GM03348 (cell line): ENCODE data around the gene POLR2F.
A peak's percentile ranks its signal among the peaks of the same experiment; 100 is the strongest.

ENCODE experiments used
- DNase-seq: peaks from one replicate; pipeline ENCODE4 v3.0.0; 2012; ENCODE audit warnings: low spot score

The POLR2F gene

DNA sequence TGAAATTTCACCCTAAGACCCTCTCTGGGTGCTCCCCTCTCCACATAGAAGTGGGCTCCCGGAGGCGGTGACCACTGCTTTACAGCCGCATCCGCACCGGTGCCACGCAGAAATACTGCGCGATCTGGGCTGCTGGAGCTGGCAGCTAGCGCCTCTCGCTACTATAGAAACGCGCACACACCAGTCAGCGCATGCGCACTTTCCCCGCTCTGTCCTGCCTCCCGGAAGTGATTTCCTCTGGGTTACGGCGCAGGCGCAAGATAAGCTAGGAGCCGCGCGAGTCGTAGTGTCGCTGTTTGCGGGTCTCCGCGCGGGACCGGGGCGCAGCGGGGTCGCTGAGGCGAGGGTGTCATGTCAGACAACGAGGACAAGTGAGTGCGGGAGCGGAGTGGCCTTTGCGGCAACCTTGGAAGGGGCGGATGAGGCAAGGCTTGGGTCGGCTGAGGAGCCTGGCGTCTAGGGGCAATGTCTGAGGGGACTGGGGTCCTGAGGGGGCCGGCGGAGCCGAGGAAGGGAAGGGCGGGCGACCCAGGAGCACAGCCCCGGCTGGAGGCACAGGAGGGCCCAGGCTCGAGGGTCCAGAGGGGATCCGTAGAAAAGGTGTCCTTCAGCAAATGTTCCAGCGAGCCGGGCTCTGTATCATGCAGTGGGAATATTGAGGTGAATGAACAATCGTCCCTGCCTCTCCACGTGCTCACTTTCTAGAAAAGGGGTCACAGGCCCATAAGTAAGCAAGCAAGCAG, at the start of gene POLR2F, which contains the start of gene C22orf23:
Gene POLR2F (plus strand): TSS at position 263 of the 743 bp plus-strand sequence. CDS start 89 bp downstream, at position 352.
Gene C22orf23 (minus strand): TSS at position 165 of the 743 bp plus-strand sequence. CDS start 452 bp downstream, outside the sequence.
- DNase-seq: peak; percentile 99

DNA sequence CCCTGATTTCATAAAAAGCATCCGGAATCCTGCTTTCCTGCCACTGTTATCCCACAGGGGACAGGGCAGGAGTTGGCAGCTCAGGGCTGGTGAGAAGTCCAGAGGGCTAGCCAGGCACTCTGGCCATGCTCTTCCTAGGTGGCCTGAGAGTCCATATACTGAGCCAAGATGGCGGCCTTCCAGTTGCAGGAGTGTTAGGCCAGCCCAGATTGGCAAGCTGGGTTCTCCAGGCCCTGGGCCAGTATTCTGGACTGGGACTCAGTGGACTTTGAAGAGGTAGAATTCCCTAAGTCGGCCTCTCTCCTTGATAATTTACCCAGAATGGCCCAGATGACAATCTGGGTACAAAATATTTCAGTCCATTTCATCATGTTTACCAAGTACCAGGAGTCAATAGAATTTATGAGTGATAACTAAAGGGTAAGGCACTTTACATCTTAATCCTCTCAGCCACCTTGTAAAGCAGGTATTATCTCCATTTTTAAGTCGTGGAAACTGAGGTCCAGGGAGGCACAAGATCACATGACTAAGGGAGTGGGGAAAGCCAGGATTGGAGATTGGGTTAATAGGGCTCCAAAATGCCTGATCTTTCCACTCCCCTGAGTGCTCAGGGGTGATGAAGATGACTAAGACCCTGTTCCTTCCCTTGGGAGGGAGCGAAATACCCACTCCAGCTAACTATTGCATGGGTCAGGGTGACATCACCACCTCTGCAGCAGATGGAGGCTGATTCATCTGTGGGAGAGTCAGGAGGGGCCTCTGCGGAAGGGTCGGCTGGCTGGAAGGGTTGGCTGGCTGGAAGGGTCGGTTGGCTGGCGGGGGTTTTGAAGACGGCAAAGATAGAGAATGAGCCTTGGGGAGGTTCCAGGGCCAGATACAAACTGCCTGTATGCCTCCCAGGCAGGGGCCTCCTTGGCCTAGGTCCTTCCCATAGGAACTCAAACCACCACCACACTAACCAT, 48.6 kb upstream of the POLR2F start:
- peak; percentile 94 for DNase-seq

DNA sequence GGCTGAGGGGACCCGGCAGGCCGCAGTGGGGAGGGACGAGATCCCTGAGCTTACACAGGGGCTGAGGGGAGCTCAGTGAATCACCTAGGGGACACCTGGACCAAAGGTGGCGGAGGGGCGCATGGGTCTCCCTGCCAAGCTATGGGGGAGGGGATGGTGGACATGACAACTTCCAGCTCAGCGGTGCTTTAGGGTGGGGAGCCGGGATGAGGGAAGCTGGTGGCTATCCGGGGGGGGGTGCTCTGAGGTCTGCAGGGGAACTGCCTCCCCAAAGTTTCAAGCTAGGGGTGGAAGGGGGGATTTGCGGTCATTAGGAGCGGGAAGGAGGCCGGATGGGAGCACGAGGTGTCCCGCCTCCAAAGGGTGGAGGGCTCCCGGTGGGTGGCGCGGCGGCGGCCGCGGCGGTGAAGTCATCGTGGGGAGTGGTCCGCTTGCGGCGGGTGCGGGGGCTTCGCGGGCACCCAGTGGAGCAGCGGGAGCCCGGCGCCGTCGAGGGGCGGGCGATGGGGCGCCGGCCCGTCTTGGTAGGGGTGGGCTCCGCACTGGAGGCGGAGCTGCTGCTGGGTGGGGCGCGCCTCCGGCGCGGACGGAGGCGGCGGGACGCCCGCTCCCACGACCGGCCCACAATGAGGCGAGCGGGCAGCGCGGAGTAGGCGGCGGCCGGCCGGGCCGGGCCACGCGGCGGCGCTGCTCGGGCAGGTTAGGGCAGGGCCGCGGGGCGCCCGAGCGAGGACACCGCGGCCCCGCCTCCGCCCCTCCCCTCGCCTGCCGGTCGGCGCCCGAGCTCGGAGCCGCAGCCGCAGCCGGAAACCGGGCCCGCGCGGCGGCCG, 47.8 kb upstream of the POLR2F start, which contains the start of gene MICALL1:
Gene MICALL1 (plus strand): TSS at position 764 of the 830 bp plus-strand sequence. CDS start 126 bp downstream, outside the sequence.
- peak; percentile 94 for DNase-seq

DNA sequence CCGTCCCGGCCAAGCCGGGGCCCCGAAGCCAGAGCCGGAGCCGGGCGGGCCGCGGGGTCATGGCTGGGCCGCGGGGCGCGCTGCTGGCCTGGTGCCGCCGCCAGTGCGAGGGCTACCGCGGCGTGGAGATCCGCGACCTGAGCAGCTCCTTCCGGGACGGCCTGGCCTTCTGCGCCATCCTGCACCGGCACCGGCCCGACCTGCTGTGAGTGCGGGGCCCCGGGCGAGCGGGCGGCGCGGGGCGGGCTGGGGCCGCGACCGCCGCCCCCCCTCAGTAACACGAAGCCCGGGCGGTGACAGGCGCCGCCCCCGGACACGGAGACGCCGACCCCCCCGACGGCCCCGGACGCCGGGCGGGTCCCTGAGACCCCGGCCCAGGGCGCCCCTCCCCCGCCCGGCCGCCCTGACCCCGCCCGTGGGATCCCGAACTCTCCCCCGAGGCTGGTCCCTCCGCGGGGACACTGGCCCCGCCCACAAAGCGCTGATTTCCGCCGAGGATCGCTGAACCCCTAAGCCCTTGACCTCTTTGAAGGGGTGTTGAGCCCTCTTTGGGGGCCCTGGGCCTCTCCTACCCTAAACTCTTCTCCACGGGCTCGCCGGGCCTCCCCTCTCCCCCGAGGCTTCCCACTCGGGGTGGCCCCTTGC, 47.0 kb upstream of the POLR2F start:
- peak; percentile 69 for DNase-seq

DNA sequence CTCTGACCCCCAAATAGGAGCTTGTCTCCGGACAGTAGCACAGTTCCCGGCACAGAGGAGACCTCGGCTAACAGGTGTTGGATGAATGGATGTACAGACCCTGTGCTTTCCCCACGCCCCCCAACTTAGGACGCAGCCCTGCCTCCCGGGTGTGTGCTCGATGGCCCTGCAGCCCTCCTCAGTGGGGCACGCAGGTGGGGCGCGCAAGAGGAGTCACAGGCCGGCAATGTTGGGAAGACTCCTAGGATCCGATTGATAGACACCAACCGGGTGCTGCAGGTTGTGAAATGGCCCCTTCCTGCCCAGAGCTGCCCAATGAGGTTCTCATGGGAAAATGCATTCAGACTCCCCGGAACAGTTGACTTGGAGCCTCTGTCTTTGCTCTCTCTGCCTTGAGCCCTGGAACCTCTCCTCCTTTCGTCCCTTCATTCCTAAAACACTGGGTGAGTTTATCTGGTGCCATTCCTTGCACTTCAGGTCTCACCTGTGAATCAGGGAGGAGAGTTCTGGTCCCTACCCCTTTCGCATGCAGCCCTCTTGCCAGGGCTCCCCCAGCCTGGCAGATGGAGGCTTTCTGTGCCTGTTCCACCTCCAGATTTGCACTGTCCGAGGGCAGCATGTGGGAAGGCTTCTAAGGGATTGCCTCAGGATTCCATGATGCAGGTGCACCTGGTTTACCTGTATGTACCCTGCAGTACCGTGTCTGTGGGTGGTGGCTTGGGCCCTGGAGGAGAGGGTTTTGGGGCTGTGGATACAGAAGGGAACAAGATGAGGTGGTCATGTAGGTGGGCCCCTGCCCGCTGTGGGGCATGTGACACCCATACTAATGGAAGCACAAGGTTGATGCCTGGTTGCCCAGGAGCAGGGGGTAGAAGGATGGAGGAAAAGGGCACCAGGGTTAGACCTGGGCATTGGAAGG, 46.2 kb upstream of the POLR2F start:
- peak; percentile 60 for DNase-seq

DNA sequence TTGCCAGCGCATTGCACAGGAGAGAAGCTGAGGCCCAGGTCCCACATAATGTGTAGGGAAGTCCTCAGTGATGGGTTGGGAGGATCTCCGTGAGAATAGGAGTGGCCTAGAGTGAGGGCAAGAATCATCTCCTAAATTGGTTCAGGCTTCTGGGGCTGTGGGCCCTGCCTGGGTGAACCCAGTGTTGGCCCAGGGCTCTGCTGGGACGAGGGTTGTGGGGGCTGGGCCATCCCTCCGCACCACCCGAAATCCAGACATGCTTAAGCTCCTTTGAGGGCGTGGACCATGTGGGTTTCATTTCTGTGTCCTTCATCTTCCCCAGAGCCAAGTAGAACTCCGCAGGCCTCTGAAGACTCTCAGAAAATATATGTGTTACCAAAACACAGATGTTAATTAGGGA, 43.7 kb upstream of the POLR2F start:
- peak; percentile 76 for DNase-seq

DNA sequence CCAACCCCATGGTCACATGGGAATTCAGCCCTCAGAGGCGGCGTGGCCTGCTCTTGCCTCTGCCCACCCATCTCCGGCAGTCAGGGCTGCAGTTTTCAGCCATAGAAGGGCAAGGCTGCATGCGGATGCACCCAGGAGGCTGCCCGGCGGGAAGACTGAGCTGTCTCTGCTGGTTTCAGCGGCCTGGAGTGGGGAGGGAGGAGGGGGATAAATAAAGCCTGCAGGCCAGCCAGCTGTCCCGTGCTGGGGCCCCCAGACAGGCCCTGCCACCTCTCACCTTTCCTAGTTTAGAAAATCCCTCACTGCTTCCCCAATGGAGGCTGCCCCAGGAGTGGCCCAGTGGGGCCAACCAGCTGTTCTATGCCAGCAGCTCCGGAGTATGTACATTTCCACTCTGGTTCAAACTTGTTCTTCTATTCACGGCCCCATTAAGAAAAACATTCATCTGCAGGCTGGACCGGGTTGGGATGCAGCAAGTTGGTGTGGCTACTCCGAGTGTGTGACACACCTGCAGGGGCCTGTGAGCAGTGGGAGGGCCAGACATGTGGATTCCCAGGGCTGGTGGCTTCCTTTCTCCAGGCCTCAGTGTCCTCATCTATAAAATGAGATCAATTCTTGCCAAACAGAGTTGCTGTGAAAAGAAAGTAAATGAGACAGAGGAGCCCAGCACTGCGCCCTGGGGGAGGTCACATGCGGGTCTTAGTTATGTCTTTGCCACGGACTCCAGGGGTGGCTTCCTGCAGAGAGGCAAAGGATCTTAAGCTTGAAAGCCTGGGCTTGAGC, 42.4 kb upstream of the POLR2F start:
- DNase-seq: no peak

DNA sequence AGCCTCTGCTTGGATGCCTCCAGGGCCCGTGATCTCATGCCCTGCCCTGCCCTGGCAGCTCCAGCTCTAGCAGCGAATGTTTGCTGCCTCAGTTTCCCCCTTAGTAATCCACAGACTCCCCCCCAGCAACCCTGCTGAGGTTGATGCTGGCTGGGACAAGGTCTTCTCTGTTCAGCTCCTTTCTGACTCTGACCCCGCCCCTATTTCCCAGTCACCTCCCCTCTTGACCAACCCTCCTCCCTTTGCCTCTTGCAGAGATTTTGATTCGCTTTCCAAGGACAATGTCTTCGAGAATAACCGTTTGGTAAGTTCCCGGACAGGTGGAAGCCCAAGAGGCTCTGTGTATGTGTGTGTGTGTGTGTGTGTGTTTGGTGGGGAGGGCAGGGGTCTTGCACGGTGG, 41.8 kb upstream of the POLR2F start:
- no peak for DNase-seq

DNA sequence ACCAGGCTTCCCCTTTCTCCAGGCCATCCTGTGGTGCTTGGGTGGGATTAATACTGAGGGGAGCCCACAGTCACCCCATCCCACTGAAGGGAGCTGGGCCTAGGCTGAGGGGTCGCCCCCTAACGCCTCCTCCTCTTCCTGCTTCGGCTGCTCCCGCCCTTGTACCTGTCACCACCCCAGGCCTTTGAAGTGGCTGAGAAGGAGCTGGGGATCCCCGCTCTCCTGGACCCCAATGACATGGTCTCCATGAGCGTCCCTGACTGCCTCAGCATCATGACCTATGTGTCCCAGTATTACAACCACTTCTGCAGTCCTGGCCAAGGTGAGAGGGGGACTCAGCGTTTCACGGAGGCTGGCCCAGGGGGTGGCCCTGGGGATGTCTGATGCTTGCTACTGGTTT, 41.3 kb upstream of the POLR2F start:
- DNase-seq: no peak

DNA sequence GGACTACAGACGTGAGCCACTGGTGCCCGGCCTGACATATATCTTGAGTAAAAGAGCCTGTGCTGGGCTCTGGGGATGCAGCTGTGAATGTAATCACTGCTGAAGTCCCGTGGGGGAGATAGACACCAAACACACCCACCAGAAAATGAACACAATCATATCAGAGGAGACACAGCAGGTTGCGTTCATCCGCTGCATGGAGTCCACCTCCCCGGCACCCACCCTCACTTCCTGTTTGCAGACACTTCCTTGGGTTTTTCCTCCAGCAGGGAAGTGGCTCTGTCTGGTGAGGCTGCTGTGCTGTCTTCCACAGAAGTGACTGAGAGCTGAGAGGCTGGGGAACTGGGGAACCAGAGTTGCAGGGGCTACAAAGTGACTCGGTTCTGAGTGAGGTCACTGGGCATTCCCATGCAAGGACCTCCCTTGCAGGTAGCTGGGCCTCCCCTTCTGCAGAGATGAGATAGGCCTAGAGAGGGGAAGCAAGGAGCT, 40.2 kb upstream of the POLR2F start:
- no peak for DNase-seq

DNA sequence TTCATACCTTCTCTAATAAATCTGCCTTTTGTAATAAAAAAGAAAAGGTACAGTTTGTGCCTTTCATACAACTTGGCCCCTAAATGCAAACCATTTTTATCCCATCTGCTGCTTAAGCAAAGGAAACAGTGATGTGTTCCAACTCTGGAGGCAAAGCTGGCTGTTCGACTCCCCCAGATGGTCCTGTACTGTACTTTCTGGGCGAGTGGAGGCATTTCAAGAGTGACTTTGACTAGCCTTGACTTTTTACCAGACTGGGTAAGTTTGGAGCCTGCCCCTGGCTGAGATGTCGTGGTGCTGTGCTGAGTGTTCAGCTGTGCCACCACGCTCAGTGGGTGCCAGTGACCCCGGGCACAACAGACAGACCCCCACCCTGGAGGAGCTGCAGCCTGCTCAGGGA, 37.2 kb upstream of the POLR2F start:
- DNase-seq: no peak

DNA sequence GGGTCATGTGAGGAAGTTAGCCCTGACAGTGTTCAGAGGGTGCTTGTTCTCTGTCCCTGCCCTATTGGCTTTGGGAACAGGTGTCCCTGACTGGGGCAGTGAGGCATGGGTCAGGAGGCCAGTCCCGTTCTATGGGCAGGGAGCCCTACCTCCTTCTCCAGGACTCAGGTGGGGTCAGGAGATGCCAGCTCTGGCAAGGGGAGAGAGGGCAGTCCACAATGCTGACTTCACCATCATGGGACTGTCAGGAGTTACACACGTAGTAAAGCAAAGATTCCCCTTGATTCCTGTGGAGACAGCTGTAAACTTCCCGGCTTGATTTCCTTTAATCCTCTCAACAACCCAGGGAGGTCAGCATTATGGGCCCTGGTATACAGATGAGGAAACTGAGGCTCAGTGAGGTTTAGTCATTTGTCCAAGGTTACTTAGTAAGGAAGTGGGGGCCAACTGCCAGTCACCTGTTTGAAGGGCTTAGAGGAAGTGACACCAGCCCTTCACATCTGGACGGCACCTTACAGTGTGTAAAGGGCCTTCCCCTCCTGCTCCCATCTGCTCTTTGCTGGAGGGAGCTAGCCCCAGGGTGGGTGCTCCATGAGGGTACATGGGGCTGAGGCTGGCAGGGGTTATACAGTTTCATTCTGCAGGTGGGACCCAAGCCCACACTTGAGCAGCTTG, 35.5 kb upstream of the POLR2F start:
- DNase-seq: no peak

DNA sequence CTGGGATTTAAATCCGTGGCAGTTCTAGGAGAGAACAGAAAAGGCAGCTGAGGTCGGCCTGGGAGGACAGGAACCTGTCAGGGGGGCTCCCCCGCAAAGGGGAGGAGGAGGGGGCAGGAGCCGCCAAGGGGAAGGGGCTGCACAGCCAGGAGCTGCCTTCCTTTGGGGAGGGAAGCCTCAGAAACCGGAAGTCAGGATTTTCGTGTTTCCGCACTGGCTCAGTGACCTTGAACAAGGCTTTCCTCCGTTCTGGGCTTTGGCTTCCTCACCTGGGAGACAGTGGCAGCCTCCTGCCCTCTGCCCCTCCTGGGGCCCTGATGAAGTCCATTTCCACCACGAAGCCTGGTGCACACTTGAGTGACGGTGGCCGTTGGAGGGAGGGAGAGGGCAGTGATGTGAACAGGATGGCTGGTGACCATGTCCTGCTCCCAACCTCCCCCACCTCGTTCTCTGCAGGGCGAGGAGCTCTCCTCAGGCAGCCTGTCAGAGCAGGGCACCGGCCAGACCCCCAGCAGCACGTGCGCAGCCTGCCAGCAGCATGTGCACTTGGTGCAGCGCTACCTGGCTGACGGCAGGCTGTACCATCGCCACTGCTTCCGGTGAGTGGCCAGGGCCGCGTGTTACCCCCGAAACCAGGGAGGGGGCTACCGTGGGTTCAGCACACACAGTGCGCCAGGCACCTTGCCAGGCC, 34.8 kb upstream of the POLR2F start:
- no peak for DNase-seq

DNA sequence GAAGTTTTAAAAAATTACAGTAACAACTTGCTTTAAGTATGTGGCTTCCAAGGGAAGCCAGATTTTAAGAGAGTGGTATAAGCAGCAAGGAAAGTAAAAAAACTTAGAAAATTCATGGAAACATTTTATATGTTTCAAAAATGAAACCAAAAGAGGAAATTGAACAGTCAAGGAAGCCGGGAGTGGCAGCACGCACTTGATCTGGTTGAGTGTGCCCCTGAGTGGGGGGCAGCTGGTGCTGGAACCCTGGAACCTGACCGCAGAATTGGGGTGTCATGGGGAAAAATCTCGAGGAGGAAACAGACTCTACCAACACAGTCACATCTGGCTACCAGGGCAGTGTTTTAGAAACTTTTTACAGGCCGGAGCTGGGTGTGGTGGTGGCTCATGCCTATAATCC, 33.4 kb upstream of the POLR2F start:
- DNase-seq: no peak

DNA sequence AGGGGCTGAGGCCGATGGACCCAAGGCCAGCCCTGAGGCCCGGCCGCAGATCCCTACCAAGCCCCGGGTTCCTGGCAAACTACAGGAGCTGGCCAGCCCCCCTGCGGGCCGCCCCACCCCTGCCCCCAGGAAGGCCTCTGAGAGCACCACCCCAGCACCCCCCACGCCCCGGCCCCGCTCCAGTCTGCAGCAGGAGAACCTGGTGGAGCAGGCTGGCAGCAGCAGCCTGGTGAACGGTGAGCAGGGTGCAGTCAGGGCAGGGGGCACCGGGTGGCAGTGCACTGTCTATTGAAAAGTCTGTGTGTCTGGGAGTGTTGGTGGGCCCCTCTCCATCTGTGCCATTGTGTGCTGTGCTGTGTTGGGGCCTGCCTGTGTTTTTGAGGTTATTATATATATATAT, 31.3 kb upstream of the POLR2F start:
- DNase-seq: no peak

DNA sequence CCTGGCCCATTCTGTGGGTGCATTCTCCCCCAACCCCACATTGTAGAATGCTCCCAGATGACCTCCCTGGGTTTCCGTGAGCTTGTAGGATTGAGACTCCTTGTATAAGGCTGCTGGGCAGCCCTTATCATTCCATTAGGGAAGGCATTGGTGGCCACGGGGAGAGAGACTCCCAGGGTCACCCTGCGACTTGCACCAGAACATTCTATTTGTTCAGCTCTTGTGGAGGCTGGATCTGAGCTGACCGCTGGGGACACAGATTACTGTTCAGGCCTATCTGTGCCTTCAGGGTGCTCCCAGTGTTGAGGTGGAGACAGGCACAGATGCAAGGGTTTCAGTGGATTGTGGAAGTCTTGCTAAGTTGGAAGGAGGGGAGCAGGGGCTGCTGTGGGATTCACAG, 29.6 kb upstream of the POLR2F start:
- DNase-seq: no peak

DNA sequence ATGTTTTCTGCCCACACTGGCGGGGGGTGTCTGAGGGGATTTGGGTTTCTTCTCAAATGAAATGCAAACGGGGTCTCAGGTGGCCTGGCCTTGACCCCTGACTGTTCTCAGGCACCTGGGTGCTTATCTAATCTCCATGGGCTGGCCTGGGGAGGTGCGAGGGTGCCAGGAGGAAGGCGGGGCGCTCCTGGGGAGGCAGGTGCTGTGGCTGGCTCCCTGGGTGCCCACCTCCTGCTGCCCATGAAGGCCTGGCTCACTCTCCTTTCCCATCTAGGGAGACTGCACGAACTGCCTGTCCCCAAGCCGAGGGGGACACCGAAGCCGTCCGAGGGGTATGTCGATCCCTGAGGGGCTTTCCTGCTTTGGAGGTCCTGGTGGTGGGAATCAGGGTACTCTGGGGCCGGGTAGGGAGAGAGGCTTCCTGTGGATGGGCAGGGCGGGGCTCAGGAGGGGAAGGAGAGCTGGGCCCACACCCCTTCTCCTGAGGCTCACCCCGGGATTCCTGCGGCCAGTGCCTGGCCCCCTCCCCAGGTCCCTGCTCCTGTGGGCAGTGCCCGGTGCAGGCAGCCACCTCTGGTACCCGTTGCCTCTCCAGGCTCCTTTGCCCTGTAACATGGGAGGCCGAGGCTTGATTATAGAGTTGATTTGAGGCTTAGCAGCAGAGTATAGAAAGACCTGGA, 29.0 kb upstream of the POLR2F start:
- DNase-seq: no peak

DNA sequence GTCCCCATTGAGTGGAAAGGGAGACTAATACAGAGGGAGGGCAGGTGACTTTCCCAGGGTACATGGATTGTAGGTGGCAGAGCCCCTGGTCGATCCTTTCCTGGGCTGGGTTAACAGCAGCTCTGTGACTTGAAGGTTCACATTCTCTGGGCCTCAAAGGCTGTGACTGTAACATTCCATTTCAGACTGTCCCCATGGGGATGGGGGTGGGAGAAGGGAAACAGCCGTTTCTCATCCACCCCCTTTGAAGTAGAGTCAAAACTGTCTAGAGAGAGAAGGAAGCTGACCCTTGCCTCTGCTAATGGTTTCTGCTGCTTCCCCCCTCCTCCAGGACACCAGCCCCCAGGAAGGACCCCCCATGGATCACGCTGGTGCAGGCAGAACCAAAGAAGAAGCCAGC, 28.2 kb upstream of the POLR2F start:
- DNase-seq: no peak
